Measurements from ENCODE around the gene STOML1.
"Not testable (repeated sequence)": the region's sequence is repeated elsewhere in the genome, so short reads cannot be mapped to it uniquely, and the experiment has no call there.

Gene STOML1

DNA sequence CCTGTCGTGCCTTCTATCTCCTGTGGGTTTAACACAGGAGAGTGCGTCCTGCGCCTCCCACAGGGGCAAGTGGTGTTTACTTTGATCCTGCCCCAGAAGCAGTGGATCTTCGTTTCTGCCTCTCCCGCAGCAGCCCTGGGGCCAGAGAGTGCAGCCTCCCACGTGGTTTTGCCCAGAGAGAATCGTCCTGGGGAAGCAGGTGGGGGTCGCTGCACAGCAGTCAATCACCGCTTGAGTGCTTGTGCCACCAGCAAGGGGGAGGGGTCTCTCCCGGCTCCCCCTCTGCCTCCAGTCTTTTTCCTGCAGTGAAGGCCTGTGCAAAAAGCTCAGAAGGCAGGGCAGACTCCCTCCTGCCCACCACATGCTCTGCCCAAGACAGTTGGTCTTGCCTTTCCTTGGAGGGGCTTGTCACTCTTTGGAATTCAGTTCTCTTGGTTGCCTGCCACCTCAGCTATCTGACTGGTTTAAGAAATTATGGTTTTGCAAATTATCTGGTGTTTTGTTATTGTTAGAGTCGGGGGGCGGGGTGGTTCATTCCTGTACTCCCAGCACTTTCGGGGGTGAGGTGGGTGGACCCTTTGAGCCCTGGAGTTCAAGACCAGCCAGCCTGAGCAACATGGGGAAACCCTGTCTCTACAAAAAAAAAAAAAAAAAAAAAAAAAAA is 26.9 kb downstream of the STOML1 start:
- peak in 1 of 2 donors; percentile 22 for DNase-seq (ENCODE audit: low read depth in 1 of 2, low spot score in 1 of 2)

- DNase-seq (ENCODE audit: low read depth in 1 of 2, low spot score in 1 of 2) = peak; percentile 77 to 86
Observed at GRCh38 chr15:73964736-73965093, 27.4 kb downstream of the STOML1 start.

- DNase-seq (ENCODE audit: low read depth in 1 of 2, low spot score in 1 of 2) = no peak
Observed at GRCh38 chr15:73962433-73962832, 29.7 kb downstream of the STOML1 start.

GRCh38 chr15:73960472-73961070 is 31.5 kb downstream of the STOML1 start:
- DNase-seq (ENCODE audit: low read depth in 1 of 2, low spot score in 1 of 2) = not testable (repeated sequence)

GRCh38 chr15:73959801-73960200 is 32.3 kb downstream of the STOML1 start:
- DNase-seq (ENCODE audit: low read depth in 1 of 2, low spot score in 1 of 2) = no peak

DNA sequence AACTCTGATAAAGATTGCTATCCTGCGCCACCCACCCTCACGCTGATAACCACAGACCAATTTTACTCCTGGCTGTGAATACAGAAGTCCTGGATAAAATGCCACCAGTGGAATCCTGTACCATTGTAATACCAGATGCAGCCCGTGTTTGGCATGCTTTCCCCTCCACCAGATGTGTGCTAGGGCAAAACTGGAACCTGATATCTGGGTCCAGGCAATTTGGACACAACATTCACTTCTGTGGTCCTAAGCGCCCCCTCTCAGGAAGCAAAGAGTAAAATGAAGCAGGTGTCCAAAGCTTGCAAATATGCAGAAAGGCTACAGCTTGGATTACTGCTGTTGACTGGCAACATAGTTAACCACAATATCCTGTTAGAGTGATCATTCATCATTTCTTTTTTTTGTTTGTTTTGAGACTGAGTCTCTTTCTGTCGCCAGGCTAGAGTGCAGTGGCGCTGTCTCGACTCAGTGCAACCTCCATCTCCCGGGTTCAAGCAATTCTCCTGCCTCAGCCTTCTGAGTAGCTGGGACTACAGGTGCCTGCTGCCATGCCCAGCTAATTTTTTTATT is 33.0 kb downstream of the STOML1 start:
- DNase-seq (ENCODE audit: low read depth in 1 of 2, low spot score in 1 of 2) = no peak

DNA sequence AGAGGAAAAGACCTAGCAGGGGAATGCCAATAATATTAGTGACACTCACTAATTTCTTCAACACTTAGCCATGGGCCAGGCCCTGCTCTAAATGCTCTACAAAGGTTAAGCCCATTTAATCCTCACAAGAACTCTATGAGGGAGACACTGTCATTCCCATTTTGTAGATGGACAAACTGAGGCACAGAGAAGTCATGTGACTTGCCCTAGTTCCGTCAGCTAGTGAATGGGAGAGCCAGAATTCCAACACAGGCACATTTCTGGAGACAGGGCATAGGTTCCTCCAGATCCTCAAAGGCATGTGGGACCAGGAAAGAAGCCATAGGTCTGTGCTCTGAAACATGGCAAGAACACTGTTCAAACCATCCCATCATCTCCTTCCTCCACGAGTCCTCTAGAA is 34.3 kb downstream of the STOML1 start:
- DNase-seq (ENCODE audit: low read depth in 1 of 2, low spot score in 1 of 2) = no peak

DNA sequence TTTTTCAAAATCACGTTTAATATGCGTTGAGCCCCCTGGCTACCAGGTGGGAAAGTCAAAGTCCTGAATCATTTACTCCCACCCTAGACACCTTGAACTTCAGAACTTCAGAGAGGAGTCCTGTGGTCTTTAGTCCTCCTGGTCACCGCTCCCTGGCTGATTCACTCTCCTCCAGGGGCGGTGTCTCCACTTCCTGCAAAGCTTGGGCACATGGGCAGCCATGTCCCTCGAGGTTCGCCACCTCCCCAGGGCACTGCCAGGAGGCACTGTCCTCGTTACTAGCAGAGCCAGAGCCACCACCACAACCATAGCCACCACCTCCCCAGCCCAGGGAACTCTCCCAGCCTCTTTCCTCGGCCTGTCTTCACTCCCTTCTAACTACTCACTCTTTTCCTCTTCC is 34.8 kb downstream of the STOML1 start:
- no peak for DNase-seq (ENCODE audit: low read depth in 1 of 2, low spot score in 1 of 2)

DNA sequence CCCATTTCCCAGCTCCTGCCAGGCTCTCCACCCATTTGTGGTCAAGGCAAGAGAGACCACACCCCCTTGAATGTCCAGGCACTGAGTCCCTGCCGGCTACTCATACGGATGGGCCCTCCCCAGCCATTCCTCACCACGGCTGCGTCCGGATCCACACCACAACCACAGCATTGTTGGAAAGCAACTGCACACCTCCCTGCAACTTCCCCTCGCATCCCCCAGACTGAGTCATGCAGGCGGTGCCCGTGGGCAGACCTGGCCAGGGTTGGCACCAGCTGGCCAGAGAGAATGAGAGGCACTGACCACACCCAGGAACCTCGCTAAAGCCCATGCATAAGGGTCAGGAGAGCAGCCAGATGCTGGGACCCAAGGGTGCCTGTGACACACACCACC is 35.4 kb downstream of the STOML1 start:
- no peak for DNase-seq (ENCODE audit: low read depth in 1 of 2, low spot score in 1 of 2)

DNA sequence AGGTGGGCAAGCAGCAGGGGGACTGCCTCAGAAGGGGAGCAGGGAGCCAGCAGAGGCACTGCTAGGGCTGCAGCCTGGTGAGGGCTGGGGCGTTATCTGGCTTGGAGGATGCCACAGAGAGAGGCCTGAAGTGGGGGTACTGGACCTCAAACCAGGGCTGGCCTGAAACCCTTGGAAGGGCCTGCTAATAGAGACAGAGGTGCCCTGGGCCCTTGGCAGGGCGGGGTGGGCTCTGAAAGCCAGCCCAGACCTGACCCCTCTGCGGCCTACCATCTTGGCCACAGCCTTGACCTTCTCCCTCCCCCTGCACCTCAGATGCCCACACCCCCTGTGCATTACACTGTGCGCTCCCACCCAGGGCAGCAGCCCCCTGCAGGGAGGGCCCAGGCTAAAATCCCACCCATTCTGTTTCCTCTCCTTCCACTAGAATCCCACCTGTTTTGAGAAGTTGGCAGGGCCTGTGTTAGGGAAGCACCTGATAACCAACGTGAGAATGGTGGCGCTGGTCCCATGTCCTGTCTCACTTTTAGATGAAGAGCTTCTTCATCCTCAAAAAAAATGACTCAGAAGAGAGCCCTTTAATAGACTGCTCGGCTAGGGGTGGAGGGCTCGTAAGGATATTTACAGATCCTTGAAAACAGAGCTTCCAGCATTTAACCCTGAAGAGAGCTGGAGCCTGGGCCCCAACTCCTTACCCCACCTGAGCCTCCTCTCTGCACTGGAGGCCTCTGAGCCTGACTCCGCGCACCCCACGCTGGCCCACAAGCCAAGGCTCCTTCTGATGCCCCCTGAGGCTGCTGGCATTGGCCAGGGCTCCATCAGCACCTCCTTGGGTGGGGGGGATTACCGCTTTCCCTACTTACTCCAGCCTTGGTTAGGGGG is 36.0 kb downstream of the STOML1 start:
- no peak for DNase-seq (ENCODE audit: low read depth in 1 of 2, low spot score in 1 of 2)

DNA sequence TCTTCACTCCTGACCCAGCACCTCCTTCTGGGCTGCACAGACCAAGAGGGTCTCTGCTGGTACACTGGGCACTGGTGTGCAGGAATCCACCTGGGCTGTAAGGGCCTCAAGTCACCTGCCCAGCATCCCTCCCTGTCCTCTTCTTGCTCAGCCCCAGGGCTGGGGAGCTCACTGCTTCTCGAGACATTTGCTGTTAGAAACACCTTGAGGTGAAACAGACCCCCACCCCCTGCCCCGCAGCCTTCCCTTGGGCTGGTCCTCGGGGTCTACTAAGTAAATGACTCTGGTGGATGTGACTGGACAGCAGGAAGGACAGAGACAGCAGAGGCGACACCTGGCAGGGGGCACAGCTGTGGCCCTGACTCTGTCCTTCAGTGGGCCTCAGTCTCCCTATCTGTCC is 36.8 kb downstream of the STOML1 start:
- DNase-seq (ENCODE audit: low read depth in 1 of 2, low spot score in 1 of 2) = no peak

DNA sequence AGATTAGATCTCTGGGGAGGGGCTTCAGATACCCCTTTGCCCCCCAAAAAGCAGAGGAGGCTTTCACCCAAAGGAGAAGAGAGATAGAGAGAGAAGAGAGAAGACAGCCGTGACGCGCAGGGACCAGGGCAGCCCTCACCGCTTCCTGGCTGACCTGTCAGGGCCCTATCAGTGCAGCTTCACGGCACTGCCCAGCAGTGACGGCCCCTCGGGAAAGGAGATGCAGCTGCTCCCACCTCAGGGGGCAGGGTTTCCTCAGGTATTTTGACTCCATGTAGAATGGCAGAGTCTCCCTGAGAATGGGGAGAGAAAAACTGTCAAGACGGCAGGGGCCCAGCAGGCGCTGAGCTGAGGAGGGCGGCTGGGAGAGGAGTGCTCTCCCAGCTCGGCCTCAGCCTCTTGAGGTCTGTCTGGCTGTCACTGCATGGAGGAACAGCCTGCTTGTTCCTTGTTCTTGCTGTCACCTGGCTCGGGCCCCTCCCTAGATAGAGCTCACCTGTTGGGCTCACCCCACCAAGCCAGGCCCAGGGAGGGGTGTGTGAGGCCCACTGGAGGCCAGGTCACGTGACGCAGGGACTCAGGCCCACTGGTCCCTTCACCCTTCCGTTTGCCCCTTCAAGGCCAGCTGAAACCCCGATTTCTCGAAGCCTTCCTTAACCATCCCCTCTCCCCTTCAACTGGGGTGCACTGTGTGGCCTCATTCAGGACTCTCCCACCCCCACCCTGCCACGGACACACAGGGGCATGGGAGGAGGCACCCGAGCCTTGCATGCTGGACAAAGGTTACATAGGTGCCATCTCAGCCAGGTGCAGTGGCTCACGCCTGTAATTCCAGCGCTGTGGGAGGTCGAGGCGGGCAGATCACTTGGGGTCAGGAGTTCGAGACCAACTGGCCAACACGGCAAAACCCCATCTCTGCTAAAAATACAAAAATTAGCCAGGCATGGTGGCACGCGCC is 37.6 kb downstream of the STOML1 start:
- DNase-seq (ENCODE audit: low read depth in 1 of 2, low spot score in 1 of 2) = no peak

GRCh38 chr15:73952913-73953750 is 39.0 kb downstream of the STOML1 start:
- no peak for DNase-seq (ENCODE audit: low read depth in 1 of 2, low spot score in 1 of 2)

GRCh38 chr15:73952171-73952912 is 39.8 kb downstream of the STOML1 start:
- no peak for DNase-seq (ENCODE audit: low read depth in 1 of 2, low spot score in 1 of 2)

DNA sequence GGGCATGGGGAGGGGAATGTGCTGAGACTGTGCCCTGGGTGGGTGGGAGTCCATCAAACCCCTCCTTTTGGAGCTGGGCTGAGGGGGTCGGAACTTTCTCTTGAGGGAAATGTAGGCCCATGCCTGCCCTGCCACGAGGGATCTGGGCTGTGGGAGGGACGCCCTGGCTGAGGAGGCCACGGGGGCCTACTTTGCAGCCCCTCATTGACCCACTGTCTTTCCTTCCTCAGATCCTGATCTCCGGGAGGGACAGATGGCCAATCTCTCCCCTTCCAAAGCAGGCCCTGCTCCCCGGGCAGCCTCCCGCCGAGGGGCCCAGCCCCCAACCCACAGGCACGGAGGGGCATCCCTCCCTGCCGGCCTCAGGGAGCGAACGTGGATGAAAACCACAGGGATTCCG is 40.5 kb downstream of the STOML1 start:
- no peak for DNase-seq (ENCODE audit: low read depth in 1 of 2, low spot score in 1 of 2)

- peak; percentile 49 for DNase-seq (ENCODE audit: low read depth in 1 of 2, low spot score in 1 of 2)
Observed at GRCh38 chr15:73950831-73951561, 41.1 kb downstream of the STOML1 start.

DNA sequence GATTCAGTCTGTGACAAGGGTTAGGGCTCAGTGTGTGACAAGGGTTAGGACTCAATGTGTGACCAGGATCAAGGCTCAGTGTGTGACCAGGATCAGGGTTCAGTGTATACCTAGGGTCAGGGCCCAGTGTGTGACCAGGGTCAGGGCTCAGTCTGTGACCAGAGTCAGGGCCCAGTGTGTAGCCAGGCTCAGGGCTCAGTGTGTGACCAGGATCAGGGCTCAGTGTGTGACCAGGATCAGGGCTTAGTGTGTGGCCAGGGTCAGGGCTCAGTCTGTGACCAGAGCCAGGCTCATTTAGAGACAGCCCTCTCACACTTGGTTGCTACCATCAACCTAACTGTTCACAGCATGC is 41.6 kb downstream of the STOML1 start:
- DNase-seq (ENCODE audit: low read depth in 1 of 2, low spot score in 1 of 2) = no peak

- DNase-seq (ENCODE audit: low read depth in 1 of 2, low spot score in 1 of 2) = no peak
Observed at GRCh38 chr15:73949496-73949895, 42.6 kb downstream of the STOML1 start.

DNA sequence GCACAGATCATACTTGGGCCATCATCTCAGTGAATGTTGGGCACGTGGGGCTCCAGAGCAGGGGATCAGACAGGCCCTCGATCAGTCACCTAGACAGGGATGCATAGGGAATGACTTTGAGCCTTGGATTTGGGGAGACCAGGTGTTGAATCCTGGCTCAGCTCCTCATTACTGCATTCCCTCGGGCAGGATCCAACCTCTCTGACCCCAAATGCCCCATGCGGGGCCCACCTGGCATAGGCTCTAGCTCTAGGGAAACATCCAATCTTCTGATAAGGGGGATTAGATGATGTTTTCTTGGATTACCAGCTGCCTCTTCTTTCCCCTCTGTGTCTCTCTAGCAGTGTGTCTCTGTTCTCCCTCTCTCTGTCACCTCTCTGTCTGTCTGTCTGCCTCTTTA is 43.1 kb downstream of the STOML1 start:
- no peak for DNase-seq (ENCODE audit: low read depth in 1 of 2, low spot score in 1 of 2)

Measured in activated T-helper 1 cell treated with anti-CD3 and anti-CD28 coated beads, Interleukin-2, amount 50 U/mL, for 16 hours (primary cell).